COLO829 (cell line): Measurements from ENCODE around the gene NKX2-3.

Experiments used
- DNase-seq: peaks from one replicate; pipeline ENCODE4 v3.0.0; 2012; ENCODE audit warnings: low spot score

The NKX2-3 gene

DNA sequence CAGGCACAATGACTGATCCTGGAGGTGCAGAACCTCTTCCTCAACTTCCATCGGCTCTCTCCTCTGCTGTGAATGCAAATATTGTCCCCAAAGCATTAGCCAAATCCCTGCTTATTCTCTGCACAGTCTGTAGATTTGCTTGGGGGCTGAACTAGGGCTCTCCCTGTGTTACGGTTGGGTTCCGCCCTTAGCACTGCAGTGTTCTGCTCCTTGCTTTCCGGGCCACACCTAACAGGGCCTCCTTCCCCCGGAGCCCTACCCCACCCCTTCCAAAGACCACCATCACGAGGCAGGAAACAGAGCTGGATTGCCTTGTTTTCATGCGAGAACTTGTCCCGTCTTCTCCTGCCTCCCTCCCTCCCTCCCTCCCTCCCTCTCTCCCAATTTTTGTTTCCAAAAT is 50.9 kb downstream of the NKX2-3 start:
- DNase-seq, result no peak
